Glomerular visceral epithelial cell (primary cell): ENCODE measurements around the gene TRIM15.
"Not testable (repeated sequence)": the region's sequence is repeated elsewhere in the genome, so short reads cannot be mapped to it uniquely, and the experiment has no call there.

Source experiments
- DNase-seq: peaks from one replicate; pipeline ENCODE4 v3.0.0-alpha.2; 2016; ENCODE audit errors: extremely low spot score

Gene TRIM15

GRCh38 chr6:30162265-30163089 lies 869 bp upstream of the TRIM15 start:
- no peak for DNase-seq

DNA sequence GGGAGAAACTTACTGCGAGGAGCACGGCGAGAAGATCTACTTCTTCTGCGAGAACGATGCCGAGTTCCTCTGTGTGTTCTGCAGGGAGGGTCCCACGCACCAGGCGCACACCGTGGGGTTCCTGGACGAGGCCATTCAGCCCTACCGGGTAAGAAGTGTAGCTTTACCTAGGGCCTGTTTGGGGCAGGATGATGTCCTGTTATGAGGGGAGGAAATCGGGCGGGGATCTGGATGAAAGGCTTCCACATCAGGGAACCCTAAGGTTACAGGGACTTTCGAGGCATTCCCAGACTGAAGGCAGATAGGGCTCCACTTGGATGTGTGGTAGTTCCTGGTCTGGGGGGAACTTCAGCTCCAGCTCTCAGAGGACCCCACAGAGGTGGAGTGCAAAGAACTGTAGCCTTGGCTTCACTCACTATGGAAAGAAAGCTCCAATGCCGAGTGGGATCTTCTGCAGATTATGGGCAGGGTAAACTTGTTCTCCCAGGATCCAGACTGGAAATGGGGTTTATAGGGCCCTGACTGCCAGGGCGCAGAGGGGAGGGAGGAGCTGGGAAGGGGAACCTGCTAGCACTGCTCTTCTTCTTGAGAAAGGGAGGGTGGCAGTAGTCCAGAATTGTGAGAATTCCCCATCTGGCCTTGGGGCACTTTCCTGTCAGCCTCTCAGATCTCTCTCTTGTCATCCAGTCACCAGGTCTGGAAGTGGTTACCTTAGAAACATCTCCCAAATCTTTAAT lies 740 bp downstream of the TRIM15 start:
- DNase-seq = no peak

- no peak for DNase-seq
Measured at GRCh38 chr6:30164714-30165113, 1.4 kb downstream of the TRIM15 start.

DNA sequence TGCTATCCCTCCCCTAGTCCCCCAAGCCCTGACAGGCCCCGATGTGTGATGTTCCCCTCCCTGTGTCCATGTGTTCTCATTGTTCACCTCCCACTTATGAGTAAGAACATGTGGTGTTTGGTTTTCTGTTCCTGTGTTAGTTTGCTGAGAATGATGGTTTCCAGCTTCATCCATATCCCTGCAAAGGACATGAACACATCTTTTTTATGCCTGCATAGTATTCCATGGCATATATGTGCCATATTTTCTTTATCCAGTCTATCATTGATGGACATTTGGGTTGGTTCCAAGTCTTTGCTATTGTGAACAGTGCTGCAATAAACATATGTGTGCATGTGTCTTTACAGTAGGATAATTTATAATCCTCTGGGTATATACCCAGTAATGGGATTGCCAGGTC lies 1.9 kb downstream of the TRIM15 start:
- DNase-seq = not testable (repeated sequence)

DNA sequence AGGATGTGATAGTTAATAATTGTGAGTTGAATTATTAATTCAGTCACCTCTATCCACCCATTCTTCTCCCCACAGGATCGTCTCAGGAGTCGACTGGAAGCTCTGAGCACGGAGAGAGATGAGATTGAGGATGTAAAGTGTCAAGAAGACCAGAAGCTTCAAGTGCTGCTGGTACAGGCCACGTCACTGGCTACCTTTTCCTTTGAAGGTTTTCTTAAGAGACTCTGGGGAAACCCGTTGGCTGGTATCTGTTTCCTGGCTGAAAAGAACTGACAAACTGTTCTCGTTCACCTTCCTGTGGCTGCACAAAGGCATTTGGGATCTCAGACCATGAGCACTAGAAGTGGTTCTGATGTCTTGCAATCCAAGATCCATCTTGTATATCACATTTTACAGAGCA lies 3.8 kb downstream of the TRIM15 start:
- DNase-seq = no peak

DNA sequence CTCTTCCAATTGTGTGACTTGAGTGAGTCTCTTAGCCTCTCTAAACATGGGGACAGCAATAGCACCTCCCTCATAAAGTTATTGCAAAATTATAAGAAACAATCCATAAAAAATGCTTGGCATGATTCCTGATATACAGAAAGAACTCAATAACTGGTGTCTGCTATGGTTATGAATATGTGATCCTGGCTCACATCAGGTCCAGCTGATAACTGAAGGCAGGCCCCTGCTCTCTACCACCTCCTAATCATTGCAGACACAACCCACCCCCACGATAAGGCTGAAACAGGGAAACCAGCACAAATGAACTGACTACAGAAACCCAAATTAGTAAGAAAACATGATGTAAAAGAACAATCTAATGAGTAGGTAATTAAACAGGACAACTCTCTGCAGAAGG lies 5.4 kb downstream of the TRIM15 start:
- DNase-seq = no peak

DNA sequence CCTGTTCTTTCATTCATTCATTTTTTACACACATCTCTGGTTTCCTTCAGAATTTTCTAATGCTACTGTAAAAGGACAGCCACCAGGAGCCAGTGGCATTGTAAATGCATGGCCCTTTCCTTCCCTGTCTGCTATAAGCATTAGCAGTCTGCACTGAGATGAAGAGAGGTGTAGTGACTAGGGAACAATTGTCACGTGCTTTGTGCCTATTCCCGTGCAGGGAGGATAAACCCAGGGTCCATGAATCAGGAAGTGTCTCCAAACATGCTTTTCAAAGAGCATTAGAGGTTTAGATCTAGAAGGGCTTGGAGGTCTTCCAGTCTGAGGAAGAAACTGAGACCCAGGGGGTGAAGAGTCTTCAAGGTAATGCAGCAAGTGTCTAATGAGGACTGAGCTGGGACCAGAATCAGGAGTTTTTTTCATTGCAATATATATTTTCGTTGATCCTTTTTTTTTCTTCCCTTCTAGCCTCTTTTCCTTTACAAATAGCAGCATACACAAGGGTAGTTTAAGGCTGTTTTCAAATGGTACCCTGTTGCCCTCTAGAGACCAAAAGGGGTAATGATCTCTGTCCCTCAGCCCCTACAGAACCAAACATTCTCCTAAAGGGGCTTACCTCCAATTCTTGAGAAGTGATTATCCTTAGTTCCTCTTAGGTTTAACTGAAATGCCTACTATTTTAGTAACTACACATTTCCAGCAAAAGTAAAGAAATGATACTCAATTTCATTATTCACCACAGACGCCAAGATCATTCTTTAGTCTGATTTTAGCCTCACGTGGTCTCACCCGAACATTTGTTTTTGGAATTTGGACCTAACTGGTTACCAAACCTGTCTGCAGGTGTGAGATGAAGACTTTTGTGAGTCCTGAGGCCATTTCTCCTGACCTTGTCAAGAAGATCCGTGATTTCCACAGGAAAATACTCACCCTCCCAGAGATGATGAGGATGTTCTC lies 6.6 kb downstream of the TRIM15 start:
- peak; percentile 67 for DNase-seq

DNA sequence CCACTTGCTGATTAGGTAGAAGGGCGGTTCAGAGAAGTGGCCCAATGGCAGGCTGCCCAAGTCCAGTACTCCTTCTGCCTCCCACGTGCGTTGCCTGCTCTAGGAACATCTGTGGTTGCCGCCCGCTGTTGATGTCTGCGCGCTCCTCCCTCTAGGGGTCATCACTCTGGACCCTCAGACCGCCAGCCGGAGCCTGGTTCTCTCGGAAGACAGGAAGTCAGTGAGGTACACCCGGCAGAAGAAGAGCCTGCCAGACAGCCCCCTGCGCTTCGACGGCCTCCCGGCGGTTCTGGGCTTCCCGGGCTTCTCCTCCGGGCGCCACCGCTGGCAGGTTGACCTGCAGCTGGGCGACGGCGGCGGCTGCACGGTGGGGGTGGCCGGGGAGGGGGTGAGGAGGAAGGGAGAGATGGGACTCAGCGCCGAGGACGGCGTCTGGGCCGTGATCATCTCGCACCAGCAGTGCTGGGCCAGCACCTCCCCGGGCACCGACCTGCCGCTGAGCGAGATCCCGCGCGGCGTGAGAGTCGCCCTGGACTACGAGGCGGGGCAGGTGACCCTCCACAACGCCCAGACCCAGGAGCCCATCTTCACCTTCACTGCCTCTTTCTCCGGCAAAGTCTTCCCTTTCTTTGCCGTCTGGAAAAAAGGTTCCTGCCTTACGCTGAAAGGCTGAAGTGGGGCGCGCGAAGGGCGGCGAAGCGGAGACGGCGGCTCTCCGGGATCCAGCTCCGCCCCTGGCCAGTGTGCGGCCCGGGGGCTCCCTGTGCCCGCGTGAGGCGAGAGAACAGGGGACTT lies 8.5 kb downstream of the TRIM15 start:
- no peak for DNase-seq

GRCh38 chr6:30172681-30173080 lies 9.3 kb downstream of the TRIM15 start:
- no peak for DNase-seq

DNA sequence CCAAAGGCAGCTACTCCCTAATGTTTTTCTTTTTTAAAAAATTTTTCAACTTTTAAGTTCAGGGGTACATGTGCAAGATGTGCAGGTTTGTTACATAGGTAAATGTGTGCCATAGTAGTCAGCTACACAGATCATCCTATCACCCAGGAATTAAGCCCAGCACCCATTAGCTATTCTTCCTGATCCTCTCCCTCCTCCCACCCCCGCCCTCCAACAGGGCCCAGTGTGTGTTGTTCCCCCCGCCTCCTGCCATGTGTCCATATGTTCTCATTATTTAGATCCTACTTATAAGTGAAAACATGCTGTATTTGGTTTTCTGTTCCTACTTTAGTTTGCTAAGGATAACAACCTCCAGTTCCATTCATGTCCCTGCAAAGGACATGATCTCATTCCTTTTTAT lies 12.4 kb downstream of the TRIM15 start:
- DNase-seq = no peak

DNA sequence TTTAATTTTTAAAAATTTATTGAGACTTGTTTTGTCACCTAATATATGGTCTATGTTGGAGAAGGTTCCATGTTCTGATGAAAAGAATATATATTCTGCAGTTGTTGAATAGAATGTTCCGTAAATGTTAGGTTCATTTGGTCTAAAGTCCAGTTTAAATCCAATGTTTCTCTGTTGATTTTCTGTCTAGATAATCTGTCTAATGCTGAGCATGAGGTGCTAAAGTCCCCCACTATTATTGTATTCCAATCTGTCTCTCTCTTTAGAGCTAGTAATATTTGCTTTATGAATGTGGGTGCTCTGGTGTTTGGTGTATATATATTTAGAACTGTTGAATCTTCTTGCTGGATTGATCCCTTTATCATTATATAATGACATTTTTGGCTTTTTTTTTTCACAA lies 15.5 kb downstream of the TRIM15 start:
- no peak for DNase-seq

- DNase-seq = no peak
Measured at GRCh38 chr6:30180145-30180544, 16.8 kb downstream of the TRIM15 start.

DNA sequence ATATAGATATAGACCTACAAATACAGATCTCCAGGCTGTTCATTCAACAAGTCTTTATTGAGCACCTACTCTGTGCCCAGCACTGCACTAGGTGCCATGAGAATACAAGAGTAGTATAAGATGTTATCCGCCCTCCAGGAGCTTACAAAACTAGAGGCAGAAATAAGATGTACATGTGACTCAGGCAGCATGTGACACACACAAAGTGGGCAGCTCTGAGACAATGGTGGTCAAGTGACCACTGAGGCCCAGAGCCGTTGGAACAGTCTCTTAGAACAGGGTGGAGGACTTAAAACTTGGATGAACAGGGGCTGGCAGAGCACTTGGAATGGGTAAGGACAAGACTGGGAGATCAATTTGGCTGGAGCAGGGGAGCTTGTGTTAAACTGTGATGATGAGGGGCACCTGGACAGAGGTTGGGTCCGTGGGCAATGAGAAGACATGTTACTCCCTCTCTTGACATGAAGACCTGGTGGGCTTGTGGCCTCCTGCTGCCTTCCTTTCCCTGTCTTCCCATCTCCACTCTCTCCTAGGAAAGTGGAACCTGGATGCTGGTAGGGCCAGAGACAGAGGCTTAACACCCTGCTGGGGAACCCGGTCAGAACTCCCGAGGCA lies 21.2 kb downstream of the TRIM15 start:
- DNase-seq = no peak

GRCh38 chr6:30185846-30186484 lies 22.6 kb downstream of the TRIM15 start:
- no peak for DNase-seq

DNA sequence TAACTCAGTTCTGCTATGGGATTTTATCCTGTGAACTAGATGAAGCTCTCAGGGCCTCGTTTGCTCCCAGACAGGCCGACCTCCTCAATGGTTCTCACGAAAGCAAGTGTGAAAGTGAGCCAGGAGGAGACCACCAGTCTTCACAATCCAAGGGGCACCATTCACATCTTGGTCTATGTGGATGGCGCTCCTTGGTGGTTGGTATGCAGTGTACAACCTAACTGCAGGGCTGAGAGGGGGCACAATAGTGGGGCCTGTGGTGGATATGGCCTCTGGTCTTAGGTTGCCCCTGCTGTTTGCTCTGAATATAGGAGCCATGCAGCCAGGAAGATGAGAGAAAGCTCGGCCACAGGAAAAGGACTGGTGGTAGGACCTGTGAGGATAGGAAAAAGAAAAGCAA lies 25.2 kb downstream of the TRIM15 start:
- no peak for DNase-seq

DNA sequence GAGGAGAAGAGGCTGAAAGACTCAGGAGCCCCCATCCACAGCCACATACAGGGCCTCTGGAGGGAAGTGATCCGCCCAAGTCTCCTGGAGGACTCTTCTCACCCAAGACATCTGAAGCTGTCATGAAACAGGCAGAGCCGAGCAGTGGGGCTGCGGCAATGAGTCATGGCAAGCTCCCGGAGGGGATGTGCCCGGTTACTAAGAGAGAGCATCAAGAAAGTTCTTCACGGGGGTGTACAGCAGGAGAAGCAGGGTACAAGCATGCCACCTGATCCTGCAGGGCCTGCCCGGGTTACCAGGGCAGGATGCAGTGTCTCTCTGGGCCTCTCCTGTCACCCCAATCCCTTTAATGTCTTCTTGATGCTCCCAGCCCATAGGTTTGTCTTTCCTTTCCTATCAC lies 28.7 kb downstream of the TRIM15 start:
- no peak for DNase-seq

DNA sequence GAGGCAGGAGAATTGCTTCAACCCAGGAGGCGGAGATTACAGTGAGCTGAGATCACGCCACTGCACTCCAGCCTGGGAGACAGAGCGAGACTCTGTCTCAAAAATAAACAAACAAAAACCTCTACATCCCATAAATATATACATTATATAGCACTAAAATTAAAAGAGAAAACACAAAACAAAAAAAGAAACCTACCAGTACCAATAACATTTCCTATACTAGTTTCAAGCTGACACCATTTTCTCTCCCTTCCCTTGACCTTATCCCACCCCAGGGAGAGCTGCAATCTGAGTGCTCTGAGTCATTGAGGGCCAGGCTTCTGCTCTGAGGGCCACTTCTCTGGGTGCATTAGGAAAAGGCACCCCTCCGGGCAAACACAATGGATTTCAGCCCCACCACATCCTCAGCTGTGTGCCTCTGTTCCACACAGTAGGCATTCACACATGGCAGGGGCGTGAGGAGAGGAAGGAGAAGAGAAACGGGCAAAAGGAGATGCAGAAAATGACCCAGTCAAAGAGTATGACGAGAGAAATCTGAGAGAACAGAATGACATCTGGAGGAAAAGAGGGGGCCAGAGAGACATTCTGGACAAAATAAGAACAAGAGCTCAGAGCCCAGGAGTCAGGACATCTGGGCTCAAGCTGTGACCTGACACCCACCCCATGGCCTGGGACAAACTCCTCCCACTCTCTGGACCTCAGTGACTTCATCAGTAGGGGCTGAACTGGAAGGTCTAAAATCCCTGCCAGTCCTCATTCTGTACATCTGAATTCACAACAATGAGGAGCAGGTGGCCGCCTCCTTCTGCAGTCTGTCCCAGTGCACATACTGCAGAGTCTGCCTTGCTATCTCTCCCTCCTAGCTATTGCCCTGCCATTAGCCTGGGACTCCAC lies 31.7 kb downstream of the TRIM15 start:
- DNase-seq = no peak

DNA sequence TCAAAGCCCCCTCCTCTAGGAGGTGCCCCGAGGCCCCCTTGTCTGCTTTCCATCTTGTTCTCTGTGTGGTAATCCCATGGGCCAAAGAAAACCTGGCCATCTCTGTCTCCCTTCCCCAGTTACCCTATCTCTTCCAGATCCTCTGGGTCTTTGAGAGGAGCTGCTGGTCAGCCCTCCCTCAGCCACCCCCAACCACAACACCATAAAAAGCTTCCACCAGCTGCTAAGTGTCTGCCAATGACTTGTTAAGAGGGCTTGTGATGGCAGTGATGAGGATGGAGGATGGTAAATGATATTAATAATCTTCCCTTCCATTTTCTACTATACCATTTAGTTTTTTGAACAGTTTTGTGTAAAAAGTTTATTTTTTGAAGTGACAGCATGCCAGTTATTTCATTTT lies 32.6 kb downstream of the TRIM15 start:
- no peak for DNase-seq

DNA sequence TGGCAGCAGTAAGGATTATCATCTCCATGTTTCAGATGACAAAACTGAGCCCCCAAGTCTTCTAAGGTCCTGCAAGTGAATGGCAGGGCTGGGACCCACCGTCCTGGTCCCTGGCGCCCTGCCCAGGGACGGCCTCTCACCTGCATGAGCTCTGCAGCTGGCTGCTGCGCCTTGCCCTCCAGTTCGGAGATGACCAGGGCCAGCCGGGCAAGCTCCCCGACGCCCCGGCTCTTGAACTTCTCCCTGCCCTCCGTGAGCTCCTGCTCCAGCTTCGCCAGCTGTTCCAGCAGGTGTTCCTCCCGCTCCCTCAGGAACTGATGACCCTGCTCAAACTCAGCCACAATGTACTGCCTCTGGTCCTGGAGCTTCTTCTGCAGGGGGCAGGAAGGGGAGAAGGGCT lies 33.0 kb downstream of the TRIM15 start:
- DNase-seq = no peak
